Islet of Langerhans (tissue), 1 donor: ENCODE measurements around the gene PICK1.

Experiments used
- FAIRE-seq: peaks from one replicate; lab custom pipeline; 2011; peaks lifted over from hg19 to GRCh38; lab: Jason Lieb, UNC

Gene PICK1

GRCh38 chr22:38049812-38050619, 7.2 kb upstream of the PICK1 start:
- no peak for FAIRE-seq

- FAIRE-seq: no peak
Measured at GRCh38 chr22:38050720-38051119, 6.5 kb upstream of the PICK1 start.

DNA sequence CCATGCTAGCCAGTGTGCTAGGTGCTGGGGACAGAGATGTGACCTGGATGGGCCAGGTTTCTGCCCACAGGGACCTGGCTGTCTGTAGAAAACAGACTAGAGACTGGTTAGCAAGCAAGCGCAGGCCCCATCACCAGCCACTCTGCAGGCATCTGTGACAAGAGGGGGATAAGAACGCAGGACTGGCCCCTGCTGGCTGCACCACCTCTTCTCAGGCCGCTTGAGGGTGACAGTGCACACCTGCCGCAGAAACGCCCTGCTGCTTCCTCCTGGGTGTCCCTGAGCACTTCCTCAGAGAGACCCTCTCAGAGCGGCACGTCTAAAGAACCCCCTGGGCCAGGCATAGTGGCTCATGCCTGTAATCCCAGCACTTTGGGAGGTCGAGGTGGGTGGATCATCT, 5.9 kb upstream of the PICK1 start:
- FAIRE-seq: no peak

DNA sequence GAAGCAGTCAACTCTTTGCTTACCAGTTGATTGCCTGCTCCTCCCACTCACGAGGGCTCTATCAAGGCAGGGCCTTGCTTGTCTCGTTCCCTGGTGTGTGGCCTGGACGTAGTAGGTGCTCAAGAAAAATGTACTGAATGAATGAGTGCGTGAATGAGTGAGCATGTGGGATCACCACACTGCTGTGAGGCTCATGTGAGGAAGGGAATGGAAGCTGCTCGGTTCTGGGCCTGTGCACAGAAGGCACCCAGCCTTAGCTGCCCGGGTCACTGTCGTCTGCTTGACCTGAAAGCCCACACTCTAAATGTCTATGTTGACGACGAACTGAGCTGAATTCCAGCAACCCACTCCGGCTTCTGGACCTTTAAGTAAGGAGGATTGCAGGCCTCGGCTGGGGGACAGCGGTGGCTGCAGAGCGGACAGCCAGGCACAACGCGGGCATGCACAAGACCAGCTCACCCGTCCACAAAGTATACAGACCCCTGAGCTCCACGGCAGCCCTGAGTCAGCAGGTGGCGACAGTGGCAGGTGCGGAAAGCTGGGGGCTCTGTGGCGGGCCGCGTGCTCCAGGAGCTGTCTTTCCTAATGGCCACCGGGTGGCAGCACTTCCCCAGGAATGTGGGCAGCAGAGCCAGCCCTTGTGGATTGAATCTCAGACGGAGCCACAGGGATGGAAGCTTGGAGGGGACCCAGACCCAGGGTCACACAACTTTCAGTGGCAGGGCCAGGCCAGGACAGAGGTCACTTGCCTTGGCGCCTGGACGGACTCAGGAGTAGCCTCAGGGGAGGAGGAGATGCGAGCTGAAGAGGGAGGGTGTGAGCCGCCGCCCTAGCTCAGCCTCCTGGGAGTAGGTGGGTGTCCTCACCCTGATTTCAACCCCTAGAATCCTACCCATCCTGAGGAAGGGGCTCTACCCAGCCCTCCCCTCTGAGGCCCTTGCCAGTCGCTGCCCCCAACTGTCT, 5.0 kb upstream of the PICK1 start:
- no peak for FAIRE-seq

- no peak for FAIRE-seq
Measured at GRCh38 chr22:38062791-38063190, 5.6 kb downstream of the PICK1 start.

DNA sequence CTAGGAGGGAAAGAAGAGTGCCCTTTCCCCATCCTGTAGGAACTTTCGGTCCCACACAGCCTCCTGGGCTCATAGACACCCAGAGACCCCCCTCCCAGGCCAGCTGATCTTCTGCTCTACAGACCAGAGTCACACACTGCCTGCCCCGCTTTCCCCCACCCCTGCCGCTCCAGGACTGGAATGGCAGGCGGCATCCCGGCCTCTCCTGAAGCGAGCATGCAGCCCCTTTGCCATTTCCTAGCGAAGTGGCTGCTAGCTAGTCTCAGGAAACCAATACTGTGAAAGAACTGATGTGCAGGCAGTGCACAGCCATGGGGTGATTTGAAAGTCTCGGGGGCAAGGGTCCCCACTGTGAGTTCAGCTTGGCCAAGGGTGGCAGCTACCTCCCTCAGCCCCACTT, 8.3 kb downstream of the PICK1 start:
- no peak for FAIRE-seq

- no peak for FAIRE-seq
Measured at GRCh38 chr22:38066381-38067027, 9.3 kb downstream of the PICK1 start.

DNA sequence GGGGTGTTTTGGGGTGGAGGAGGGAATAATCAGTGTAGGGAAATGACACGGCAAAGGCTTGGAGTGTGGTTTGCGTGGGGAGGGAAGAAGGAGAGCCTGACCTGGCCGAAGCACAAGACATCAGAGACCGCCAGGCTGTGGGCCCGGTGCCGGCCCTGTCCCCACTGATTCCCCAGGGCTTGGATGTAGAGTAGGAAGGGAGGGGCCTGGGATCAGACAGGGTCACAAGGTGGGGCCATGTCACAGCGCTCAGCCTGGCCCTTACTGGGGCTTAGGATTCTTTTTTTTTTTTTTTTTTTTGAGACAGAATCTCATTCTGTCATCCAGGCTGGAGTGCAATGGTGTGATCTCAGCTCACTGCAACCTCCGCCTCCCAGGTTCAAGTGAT, 9.8 kb downstream of the PICK1 start:
- no peak for FAIRE-seq

DNA sequence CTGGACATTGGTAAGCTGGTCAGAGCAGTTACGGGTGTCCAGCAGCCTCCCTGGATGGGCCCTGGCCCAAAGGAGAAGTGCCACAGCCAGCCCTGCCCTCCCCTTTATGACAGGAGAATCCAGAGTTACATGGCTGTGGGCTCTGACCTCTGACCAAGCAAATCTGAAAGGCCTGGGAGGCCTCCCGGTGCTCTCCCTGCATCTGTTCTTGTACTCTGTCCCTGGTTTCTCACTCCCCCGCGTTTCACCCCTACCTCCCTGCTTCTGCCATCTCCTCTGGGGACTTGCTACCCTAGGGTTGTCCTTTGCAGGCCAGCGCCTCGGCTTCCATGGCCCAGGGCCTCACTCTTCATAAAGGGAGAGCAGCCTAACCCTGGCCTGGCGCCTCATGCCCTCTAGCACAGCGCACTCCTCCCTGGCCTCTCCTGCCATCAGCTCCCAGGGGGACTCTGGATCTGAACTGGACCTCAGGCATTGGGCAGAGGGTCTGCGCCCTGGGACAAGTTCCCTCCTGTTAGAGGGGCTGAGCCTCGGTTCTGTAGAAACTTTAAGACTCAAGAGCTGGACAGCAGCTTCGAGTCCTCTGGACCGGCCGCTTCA, 10.7 kb downstream of the PICK1 start:
- no peak for FAIRE-seq

DNA sequence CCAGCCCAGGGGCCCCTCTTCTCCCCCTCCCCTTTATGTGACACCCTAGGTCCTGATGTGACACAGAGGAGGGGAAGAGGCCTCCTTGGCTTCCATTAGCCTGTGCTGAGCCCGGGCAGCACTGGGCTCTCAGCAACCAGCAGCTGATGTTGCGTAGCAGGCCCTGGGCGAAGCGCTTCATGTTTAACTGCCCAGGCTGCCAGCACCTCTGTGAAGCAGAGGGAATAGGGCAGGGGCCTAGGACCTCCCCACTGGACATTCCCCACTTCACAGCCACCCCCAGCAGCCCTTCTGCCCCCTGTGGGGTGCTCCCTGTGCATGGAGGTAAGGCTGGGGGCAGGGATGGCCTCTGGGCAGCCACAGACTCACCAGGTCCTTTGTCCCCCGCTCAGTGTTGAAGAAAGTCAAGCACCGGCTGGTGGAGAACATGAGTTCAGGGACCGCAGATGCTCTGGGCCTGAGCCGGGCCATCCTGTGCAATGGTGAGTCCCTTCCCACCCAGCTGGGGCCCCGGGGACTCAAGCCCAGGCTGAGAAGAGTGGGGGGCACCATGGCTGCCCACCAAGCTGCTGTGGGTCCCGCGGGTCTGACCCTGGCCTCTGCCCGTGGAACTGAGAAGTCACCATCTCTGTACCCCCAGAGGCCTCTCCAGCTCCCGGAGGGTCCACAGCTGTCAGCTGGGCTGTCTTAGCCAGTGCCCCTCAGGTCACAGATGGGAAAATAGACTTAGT, 11.6 kb downstream of the PICK1 start:
- FAIRE-seq: no peak

- FAIRE-seq: no peak
Measured at GRCh38 chr22:38069372-38070249, 12.4 kb downstream of the PICK1 start.

- FAIRE-seq: no peak
Measured at GRCh38 chr22:38070250-38070921, 13.2 kb downstream of the PICK1 start.

- no peak for FAIRE-seq
Measured at GRCh38 chr22:38071421-38072321, 14.5 kb downstream of the PICK1 start.

GRCh38 chr22:38072322-38073149, 15.3 kb downstream of the PICK1 start:
- no peak for FAIRE-seq

- no peak for FAIRE-seq
Measured at GRCh38 chr22:38073150-38074130, 16.2 kb downstream of the PICK1 start.

- FAIRE-seq: no peak
Measured at GRCh38 chr22:38074181-38075104, 17.2 kb downstream of the PICK1 start.
